GM23338 (cell line): ENCODE measurements around the gene ENC1. TPM values are rescaled to one million over a fixed set of nuclear protein-coding genes. Genes with fewer than 3 reads are reported as not detected.

Experiments
- ATAC-seq: fragments of 200-7000 bp; cut with Tn5 transposase; 3 replicates; pipeline ENCODE4 v1.9.1; 2020
- DNase-seq: peaks from one replicate; pipeline ENCODE4 v3.0.0-alpha.2; 2015; ENCODE audit warnings: low spot score
- H2AFZ ChIP-seq: fragments of 200-600 bp; sonication (generic); 2 replicates; pipeline ENCODE4 v1.8.0; 2016; ENCODE audit warnings: antibody characterized with exemption, mild to moderate bottlenecking, moderate library complexity
- H3F3A ChIP-seq: fragments of 200-600 bp; sonication (generic); replicated peaks from 2 replicates; pipeline ENCODE4 v1.8.0; 2017; ENCODE audit warnings: antibody characterized with exemption, mixed run types, low read depth
- H3K27ac ChIP-seq: fragments of 200-600 bp; sonication (generic); 2 replicates; pipeline ENCODE4 v1.6.1; 2016; ENCODE audit warnings: low read depth
- H3K27me3 ChIP-seq: fragments of 200-600 bp; sonication (generic); 2 replicates; pipeline ENCODE4 v1.8.0; 2016; ENCODE audit warnings: mild to moderate bottlenecking, mixed run types, moderate library complexity; ENCODE audit not compliant: insufficient read depth
- H3K36me3 ChIP-seq: fragments of 200-600 bp; sonication (generic); 2 replicates; pipeline ENCODE4 v1.8.0; 2016; ENCODE audit warnings: mild to moderate bottlenecking; ENCODE audit not compliant: insufficient read depth
- H3K4me1 ChIP-seq: fragments of 200-600 bp; sonication (generic); 2 replicates; pipeline ENCODE4 v1.8.0; 2016; ENCODE audit warnings: mild to moderate bottlenecking, moderate library complexity; ENCODE audit not compliant: insufficient read depth
- H3K4me2 ChIP-seq: fragments of 200-600 bp; sonication (generic); 2 replicates; pipeline ENCODE4 v1.7.1; 2017; ENCODE audit warnings: mixed run types
- H3K4me3 ChIP-seq: fragments of 200-600 bp; sonication (generic); 2 replicates; pipeline ENCODE4 v1.6.1; 2016; ENCODE audit warnings: mixed run types
- H3K79me2 ChIP-seq: fragments of 200-600 bp; sonication (generic); replicated peaks from 2 replicates; pipeline ENCODE4 v1.8.0; 2017; ENCODE audit warnings: mild to moderate bottlenecking; ENCODE audit not compliant: insufficient read depth
- H3K9me2 ChIP-seq: fragments of 200-600 bp; sonication (generic); 2 replicates; pipeline ENCODE4 v1.8.0; 2017; ENCODE audit not compliant: insufficient read depth
- H4K20me1 ChIP-seq: fragments of 200-600 bp; sonication (generic); replicated peaks from 2 replicates; pipeline ENCODE4 v1.8.0; 2017; ENCODE audit warnings: mild to moderate bottlenecking; ENCODE audit not compliant: insufficient read depth
- H3K27ac Mint-ChIP-seq: 2 replicates; pipeline ENCODE4 v1.8.0; 2020; ENCODE audit warnings: inconsistent platforms, mild to moderate bottlenecking, moderate library complexity, mixed read lengths
- H3K27me3 Mint-ChIP-seq: 3 replicates; pipeline ENCODE4 v1.8.0; 2022; ENCODE audit warnings: low read depth, mild to moderate bottlenecking, moderate library complexity, mixed read lengths, inconsistent platforms; ENCODE audit not compliant: insufficient read depth, poor library complexity
- H3K36me3 Mint-ChIP-seq: 3 replicates; pipeline ENCODE4 v1.8.0; 2021; ENCODE audit warnings: low read depth, mild to moderate bottlenecking, inconsistent platforms, moderate library complexity, mixed read lengths
- H3K4me1 Mint-ChIP-seq: 3 replicates; pipeline ENCODE4 v1.8.0; 2020; ENCODE audit warnings: mild to moderate bottlenecking, inconsistent platforms, mixed read lengths
- H3K4me3 Mint-ChIP-seq: 3 replicates; pipeline ENCODE4 v1.8.0; 2021; ENCODE audit warnings: moderate library complexity, mild to moderate bottlenecking, inconsistent platforms, mixed read lengths
- H3K9me3 Mint-ChIP-seq: 3 replicates; pipeline ENCODE4 v1.8.0; 2020; ENCODE audit warnings: moderate library complexity, mild to moderate bottlenecking, inconsistent platforms, mixed read lengths
- CREB1 ChIP-seq: fragments of 250-450 bp; sonication (Bioruptor Pico); IDR thresholded peaks from 2 replicates; pipeline ENCODE4 v1.5.0; 2020; ENCODE audit warnings: low read depth, mild to moderate bottlenecking, moderate library complexity
- CTCF ChIP-seq, 2 experiments: fragments of 200-600 bp in 1 of 2; sonication (generic) in 1 of 2; conservative IDR thresholded peaks; 2 replicates each; pipeline versions ENCODE4 v1.5.1 to v1.6.1; 2016 to 2017; ENCODE audit warnings: antibody characterized with exemption in 2 of 2, low read depth in 2 of 2, mild to moderate bottlenecking in 2 of 2, moderate library complexity in 1 of 2
- ETS1 ChIP-seq: IDR thresholded peaks from 2 replicates; pipeline ENCODE4 v1.6.1; 2016; ENCODE audit warnings: antibody characterized with exemption
- EZH2 ChIP-seq: fragments of 200-600 bp; sonication (generic); IDR thresholded peaks from one replicate; pipeline ENCODE4 v1.8.0; 2017; ENCODE audit warnings: antibody characterized with exemption, mild to moderate bottlenecking, low read depth; ENCODE audit not compliant: unreplicated experiment
- EZH2phosphoT487 ChIP-seq: fragments of 200-600 bp; sonication (generic); IDR thresholded peaks from one replicate; pipeline ENCODE4 v1.8.1; 2018; ENCODE audit warnings: antibody characterized with exemption; ENCODE audit not compliant: unreplicated experiment
- JUNB ChIP-seq: IDR thresholded peaks from one replicate; pipeline ENCODE4 v1.6.1; 2016; ENCODE audit warnings: antibody characterized with exemption; ENCODE audit not compliant: unreplicated experiment
- NANOG ChIP-seq: IDR thresholded peaks from 2 replicates; pipeline ENCODE4 v1.6.1; 2016; ENCODE audit warnings: antibody characterized with exemption, borderline replicate concordance
- POLR2AphosphoS5 ChIP-seq: IDR thresholded peaks from 2 replicates; pipeline ENCODE4 v1.6.1; 2016; ENCODE audit warnings: antibody characterized with exemption, low read depth
- REST ChIP-seq: IDR thresholded peaks from one replicate; pipeline ENCODE4 v1.6.1; 2018; ENCODE audit warnings: antibody characterized with exemption; ENCODE audit not compliant: unreplicated experiment
- STAT1 ChIP-seq: IDR thresholded peaks from one replicate; pipeline ENCODE4 v1.6.1; 2016; ENCODE audit warnings: antibody characterized with exemption; ENCODE audit not compliant: unreplicated experiment
- ZNF114 ChIP-seq: fragments of 250-450 bp; sonication (Bioruptor Pico); IDR thresholded peaks from 2 replicates; pipeline ENCODE4 v1.5.0; 2020; ENCODE audit warnings: mild to moderate bottlenecking, moderate library complexity
- ZNF331 ChIP-seq: fragments of 250-450 bp; sonication (Bioruptor Pico); IDR thresholded peaks from 2 replicates; pipeline ENCODE4 v1.5.0; 2020; ENCODE audit warnings: low read depth, mild to moderate bottlenecking, moderate library complexity
- polyA plus RNA-seq: library from polyadenylated mRNA; unstranded; fragments of >200 nt; fragmentation: Nextera tagmentation; extraction: Ambion mirVana; gene quantifications from 2 replicates; pipeline ENCODE4 v1.2.1, GENCODE V29; 2016
- total RNA-seq: library from RNA; depleted of rRNA; stranded (reverse); fragments of >200 nt; shearing (Covaris generic); gene quantifications from 2 replicates; pipeline ENCODE4 v1.2.3, GENCODE V29; 2014

The ENC1 gene
- total and polyA plus RNA-seq, 2 experiments from 2014 or later: 8.2 to 27.9 TPM

- no peak for TF ChIP-seq ETS1
- TF ChIP-seq CTCF (conservative IDR thresholded peaks at IDR 0.05; ENCODE audit: low read depth in 2 of 2): no peak
- TF ChIP-seq CREB1 (CRISPR knock-in tag): no peak
- TF ChIP-seq ZNF331 (CRISPR knock-in tag): no peak
Measured at GRCh38 chr5:74655716-74656115, 15.2 kb upstream of the ENC1 start (continued).

GRCh38 chr5:74655206-74655605 lies 14.7 kb upstream of the ENC1 start:
- 0 out of 2 replicates have a peak, but pooled peaks cover 2% of the 10 kb centered on the region for H3K9me2 ChIP-seq
- Mint-ChIP-seq H3K36me3 (no peaks in the 10 kb centered on the region), H3K9me3 (peaks cover 7% of the 10 kb centered on the region), H3K4me1 (peaks cover 3% of the 10 kb centered on the region; the same call in 1 of the 3 replicates), H3K27ac (no peak overlapping the region), H3K4me3 (no peak overlapping the region), H3K27me3 (peaks cover 4% of the 10 kb centered on the region)
- no peak overlapping the region for H3K4me2 ChIP-seq
- H2AFZ ChIP-seq: no peak overlapping the region
- H3K27me3 ChIP-seq: no peaks in the 10 kb centered on the region
- no peaks in the 10 kb centered on the region for H3K4me1 ChIP-seq
- H3K36me3 ChIP-seq: no peaks in the 10 kb centered on the region; the same call in 1 of the 2 replicates
- no peak for ATAC-seq
- no peak overlapping the region for H3K4me3 ChIP-seq
- no peak overlapping the region for H3K27ac ChIP-seq
- DNase-seq: no peak
- H3F3A ChIP-seq: no peaks in the 10 kb centered on the region
- TF ChIP-seq NANOG: no peak
- no peak for TF ChIP-seq EZH2
- no peaks in the 10 kb centered on the region for H4K20me1 ChIP-seq
- no peaks in the 10 kb centered on the region for H3K79me2 ChIP-seq

- H3K27ac ChIP-seq: no peak overlapping the region
- no peaks in the 10 kb centered on the region for H3K27me3 ChIP-seq
- no peaks in the 10 kb centered on the region for H3K4me1 ChIP-seq
- peaks cover 5% of the 10 kb centered on the region for H3K27me3 Mint-ChIP-seq
- no peaks in the 10 kb centered on the region for H3K36me3 Mint-ChIP-seq
- H3K9me3 Mint-ChIP-seq: peaks cover 7% of the 10 kb centered on the region
- H3K27ac Mint-ChIP-seq: no peak overlapping the region
- 0 out of 2 replicates have a peak overlapping the region, but pooled peaks have one; percentile 83 for H2AFZ ChIP-seq
- DNase-seq: no peak
- no peaks in the 10 kb centered on the region for H3F3A ChIP-seq
- no peak overlapping the region for H3K4me3 Mint-ChIP-seq
- no peak overlapping the region for H3K4me2 ChIP-seq
- no peaks in the 10 kb centered on the region for H3K79me2 ChIP-seq
- no peak overlapping the region for H3K4me3 ChIP-seq
- H3K4me1 Mint-ChIP-seq: peaks cover 3% of the 10 kb centered on the region; the same call in 1 of the 3 replicates
- H3K36me3 ChIP-seq: no peaks in the 10 kb centered on the region; the same call in 1 of the 2 replicates
- H4K20me1 ChIP-seq: no peaks in the 10 kb centered on the region
- ATAC-seq: no peak
- H3K9me2 ChIP-seq: 0 out of 2 replicates have a peak, but pooled peaks cover 2% of the 10 kb centered on the region
- TF ChIP-seq CREB1 (CRISPR knock-in tag): no peak
- no peak for TF ChIP-seq ZNF331 (CRISPR knock-in tag)
- no peak for TF ChIP-seq ZNF114
- TF ChIP-seq EZH2: no peak
- no peak for TF ChIP-seq REST
- no peak for TF ChIP-seq STAT1
- TF ChIP-seq EZH2phosphoT487: no peak
- TF ChIP-seq POLR2AphosphoS5: no peak
- TF ChIP-seq CTCF (conservative IDR thresholded peaks at IDR 0.05; ENCODE audit: low read depth in 2 of 2): no peak
- TF ChIP-seq NANOG: no peak
- no peak for TF ChIP-seq ETS1
- no peak for TF ChIP-seq JUNB
Measured at GRCh38 chr5:74653991-74654390, 13.5 kb upstream of the ENC1 start.
